ENCODE results near the gene SPAG4.

SPAG4 gene

GRCh38 chr20:35615667-35616464 is at the start of gene SPAG4:
Gene SPAG4, plus strand, starts transcription at chr20:35615829. Its CDS starts 175 bp downstream, at chr20:35616004.
- DNase-seq = no peak

GRCh38 chr20:35568645-35569044 is 47.0 kb upstream of the SPAG4 start:
- no peak for DNase-seq

- DNase-seq = no peak
Measured at GRCh38 chr20:35571555-35571954, 44.1 kb upstream of the SPAG4 start.

- no peak for DNase-seq
Measured at GRCh38 chr20:35572838-35573237, 42.8 kb upstream of the SPAG4 start.

- no peak for DNase-seq
Measured at GRCh38 chr20:35575958-35576357, 39.7 kb upstream of the SPAG4 start.

- no peak for DNase-seq
Measured at GRCh38 chr20:35576816-35577215, 38.8 kb upstream of the SPAG4 start.

- no peak for DNase-seq
Measured at GRCh38 chr20:35578469-35578868, 37.2 kb upstream of the SPAG4 start.

- no peak for DNase-seq
Measured at GRCh38 chr20:35579196-35579595, 36.4 kb upstream of the SPAG4 start.

GRCh38 chr20:35582131-35582530 is 33.5 kb upstream of the SPAG4 start:
- no peak for DNase-seq

GRCh38 chr20:35582741-35583404 is 32.8 kb upstream of the SPAG4 start:
- DNase-seq = no peak

GRCh38 chr20:35583636-35584560 is 31.7 kb upstream of the SPAG4 start:
- DNase-seq = no peak

GRCh38 chr20:35586751-35587425 is 28.7 kb upstream of the SPAG4 start:
- DNase-seq = no peak

- DNase-seq = no peak
Measured at GRCh38 chr20:35587436-35587835, 28.2 kb upstream of the SPAG4 start.

- DNase-seq = no peak
Measured at GRCh38 chr20:35588397-35588796, 27.2 kb upstream of the SPAG4 start.

- DNase-seq = no peak
Measured at GRCh38 chr20:35592339-35592974, 23.2 kb upstream of the SPAG4 start.

- DNase-seq = no peak
Measured at GRCh38 chr20:35595456-35595855, 20.2 kb upstream of the SPAG4 start.

GRCh38 chr20:35595901-35596300 is 19.7 kb upstream of the SPAG4 start:
- no peak for DNase-seq

- no peak for DNase-seq
Measured at GRCh38 chr20:35597186-35597585, 18.4 kb upstream of the SPAG4 start.

GRCh38 chr20:35598476-35598875 is 17.2 kb upstream of the SPAG4 start:
- DNase-seq = no peak

- DNase-seq = no peak
Measured at GRCh38 chr20:35598899-35599775, 16.5 kb upstream of the SPAG4 start.

- DNase-seq = no peak
Measured at GRCh38 chr20:35599776-35600120, 15.9 kb upstream of the SPAG4 start.
